Panc1 (cell line): ENCODE measurements around the gene TRMT61A. TPM values are rescaled to one million over a fixed set of nuclear protein-coding genes. Genes with fewer than 3 reads are reported as not detected.

Experiments used
- ATAC-seq: fragments of 200-7000 bp; cut with Tn5 transposase; 2 replicates; pipeline ENCODE4 v1.9.1; 2020; ENCODE audit warnings: mild to moderate bottlenecking, moderate library complexity
- BruUV-seq: library from RNA; stranded (reverse); fragments of 400-500 nt; replicated peaks from 2 replicates; lab custom pipeline; 2021; lab: Mats Ljungman, UMichigan
- CTCF ChIA-PET: fragments of 300-600 bp; sonication (Branson Sonifier 250); formaldehyde crosslinking; loops from one replicate; lab custom pipeline; 2022; ENCODE audit warnings: antibody characterized with exemption; lab: Charles Lee
- POLR2A ChIA-PET: fragments of 300-600 bp; sonication (Branson Sonifier 250); formaldehyde crosslinking; loops from one replicate; lab custom pipeline; 2022; ENCODE audit warnings: antibody characterized with exemption; lab: Charles Lee
- DNase-seq: peaks from one replicate; pipeline ENCODE4 v3.0.0-alpha.2; 2010; ENCODE audit warnings: low read depth, low spot score
- H3K27ac ChIP-seq: 2 replicates; pipeline ENCODE4 v1.5.1; 2011; ENCODE audit warnings: mild to moderate bottlenecking, low read length, inconsistent platforms
- H3K27me3 ChIP-seq: fragments of 200-500 bp; sonication (Bioruptor generic); 2 replicates; pipeline ENCODE4 v1.6.0; 2014; ENCODE audit warnings: low read length, inconsistent platforms; ENCODE audit not compliant: control insufficient read depth, insufficient read depth
- H3K36me3 ChIP-seq: fragments of 200-500 bp; sonication (Bioruptor generic); 2 replicates; pipeline ENCODE4 v1.5.1; 2014; ENCODE audit warnings: inconsistent platforms, mild to moderate bottlenecking, low read length, moderate library complexity; ENCODE audit not compliant: control insufficient read depth, insufficient read depth
- H3K4me1 ChIP-seq: 2 replicates; pipeline ENCODE4 v1.5.1; 2011; ENCODE audit warnings: inconsistent platforms, mild to moderate bottlenecking, low read length, moderate library complexity; ENCODE audit not compliant: control insufficient read depth, insufficient read depth
- H3K4me3 ChIP-seq, 2 experiments: 2 replicates each; pipeline ENCODE4 v1.5.1; 2011 to 2012; ENCODE audit warnings: low read depth in 2 of 2, low read length in 2 of 2, mild to moderate bottlenecking in 2 of 2, inconsistent platforms in 1 of 2, moderate library complexity in 1 of 2
- H3K9me3 ChIP-seq: fragments of 200-500 bp; sonication (Bioruptor generic); 2 replicates; pipeline ENCODE4 v1.5.1; 2014; ENCODE audit warnings: low read depth, mild to moderate bottlenecking, inconsistent platforms, low read length, moderate library complexity; ENCODE audit not compliant: control insufficient read depth, insufficient read depth
- CTCF ChIP-seq: fragments of 450-650 bp; IDR thresholded peaks from 2 replicates; pipeline ENCODE4 v1.5.1; 2017; ENCODE audit warnings: mild to moderate bottlenecking
- POLR2AphosphoS5 ChIP-seq: IDR thresholded peaks from 2 replicates; pipeline ENCODE4 v1.6.1; 2012; ENCODE audit warnings: mild to moderate bottlenecking, low read depth, low read length, moderate library complexity
- SIN3A ChIP-seq: IDR thresholded peaks from 2 replicates; pipeline ENCODE4 v1.6.1; 2012; ENCODE audit warnings: low read depth, mild to moderate bottlenecking, low read length, moderate library complexity, borderline replicate concordance; ENCODE audit not compliant: insufficient read depth
- TCF7L2 ChIP-seq: IDR thresholded peaks from 2 replicates; pipeline ENCODE4 v1.6.1; 2011; ENCODE audit warnings: mild to moderate bottlenecking, low read depth, low read length, inconsistent platforms
- in situ Hi-C: cut with HindIII; loops from 2 replicates; pipeline ENCODE4 v1.10.0; 2016; ENCODE audit warnings: low sequenced_read_pairs, low pct_unique_long_range_greater_than_20kb
- intact Hi-C: fragments of 100-400 bp; cut with micrococcal nuclease; formaldehyde crosslinking; loops from one replicate; pipeline ENCODE4 v1.10.0; 2022; ENCODE audit not compliant: unreplicated experiment
- total RNA-seq: library from RNA; stranded (reverse); gene quantifications from one replicate; pipeline ENCODE4 v1.2.1, GENCODE V29; 2021; ENCODE audit not compliant: unreplicated experiment

The TRMT61A gene
- total RNA-seq, 1 experiment from 2014 or later = 22.9 TPM

GRCh38 chr14:103500148-103500990 is 28.6 kb upstream of the TRMT61A start:
- Histone ChIP-seq H3K4me3 (no peak overlapping the region), H3K36me3 (peaks cover 8% of the 10 kb centered on the region), H3K9me3 (no peaks in the 10 kb centered on the region), H3K27me3 (no peaks in the 10 kb centered on the region), H3K4me1 (no peaks in the 10 kb centered on the region), H3K27ac (no peak overlapping the region)
- BruUV-seq = no TSS peak
- intact Hi-C loops = no loop called here
- DNase-seq (no peak), ATAC-seq (peak; percentile 93)
- ChIA-PET POLR2A (no interaction called here), CTCF (interaction anchor here (0.6 kb wide), 1 partner anchor 107 kb away, joined by 5 read pairs; no protein-coding TSS in a partner anchor)
- in situ Hi-C loops = no loop called here
- peak; percentile 93 for TF ChIP-seq CTCF
- no peak for TF ChIP-seq TCF7L2
- TF ChIP-seq POLR2AphosphoS5 = no peak

GRCh38 chr14:103501041-103501870 is 27.7 kb upstream of the TRMT61A start:
- no TSS peak for BruUV-seq
- CTCF ChIA-PET = no interaction called here
- Histone ChIP-seq H3K9me3 (no peaks in the 10 kb centered on the region), H3K27me3 (no peaks in the 10 kb centered on the region), H3K4me1 (no peaks in the 10 kb centered on the region), H3K27ac (no peak overlapping the region), H3K36me3 (peaks cover 8% of the 10 kb centered on the region), H3K4me3 (no peak overlapping the region)
- no peak for DNase-seq
- in situ Hi-C loops (no loop called here), intact Hi-C loops (no loop called here)
- ATAC-seq = no peak
- TF ChIP-seq TCF7L2 = no peak
- no peak for TF ChIP-seq SIN3A
- no peak for TF ChIP-seq CTCF
- TF ChIP-seq POLR2AphosphoS5 = no peak
- POLR2A ChIA-PET = no interaction called here

GRCh38 chr14:103501921-103502669 is 26.9 kb upstream of the TRMT61A start:
- Histone ChIP-seq H3K4me1 (no peaks in the 10 kb centered on the region), H3K4me3 (no peak overlapping the region), H3K9me3 (no peaks in the 10 kb centered on the region), H3K27ac (no peak overlapping the region), H3K36me3 (peaks cover 8% of the 10 kb centered on the region), H3K27me3 (no peaks in the 10 kb centered on the region)
- ChIA-PET CTCF (no interaction called here), POLR2A (no interaction called here)
- intact Hi-C loops (no loop called here), in situ Hi-C loops (no loop called here)
- DNase-seq (no peak), ATAC-seq (no peak)
- TF ChIP-seq CTCF = no peak
- no TSS peak for BruUV-seq
